Ramos (cell line): ENCODE results near the gene SPEF2.
"Not testable (repeated sequence)": the region's sequence is repeated elsewhere in the genome, so short reads cannot be mapped to it uniquely, and the experiment has no call there.

Experiments used
- in situ Hi-C: fragments of 300-500 bp; cut with MboI; formaldehyde crosslinking; loops from one replicate; pipeline ENCODE4 v1.14.3; 2022; ENCODE audit warnings: low sequenced_read_pairs; ENCODE audit not compliant: unreplicated experiment

The SPEF2 gene

DNA sequence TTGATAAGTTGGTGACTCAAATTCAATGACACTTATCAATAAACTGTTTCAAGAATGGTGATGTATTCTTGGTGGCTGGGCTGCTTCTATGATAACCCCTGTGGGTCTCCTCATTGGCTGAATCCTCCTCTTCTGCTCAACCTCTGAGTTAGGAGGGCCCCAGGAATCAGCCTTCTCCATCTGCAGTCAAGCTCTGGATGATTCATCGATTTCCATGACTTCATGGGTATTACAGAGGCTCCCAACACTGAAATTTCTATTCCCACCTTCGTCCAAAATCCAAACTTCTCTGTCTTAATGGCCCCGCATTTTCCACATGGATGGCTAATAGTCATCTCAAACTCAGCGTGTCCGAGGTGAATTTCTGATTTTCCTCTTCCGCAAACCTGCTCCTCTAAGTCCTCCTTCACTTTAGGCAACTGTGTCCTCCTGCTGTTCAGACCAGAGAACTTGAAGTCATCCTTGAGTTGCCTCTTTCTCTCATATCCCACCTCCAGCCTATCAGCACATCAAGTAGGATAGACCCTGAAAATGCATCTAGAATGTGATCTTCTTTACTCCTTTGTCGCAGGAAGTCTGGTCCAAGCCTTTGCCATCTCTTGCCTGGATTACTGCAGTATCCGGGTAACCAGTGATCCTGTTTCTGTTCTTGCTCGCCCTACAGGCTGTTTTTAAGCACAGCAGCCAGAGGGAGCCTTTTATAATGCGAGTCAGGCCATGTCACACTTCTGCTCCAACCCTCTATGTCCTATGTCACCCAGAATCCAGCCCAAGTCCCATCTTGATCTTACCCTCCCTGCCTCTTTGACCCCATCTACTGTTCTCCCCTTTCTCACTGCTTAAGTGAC lies 197.7 kb downstream of the SPEF2 start:
- in situ Hi-C loops, result no loop called here

DNA sequence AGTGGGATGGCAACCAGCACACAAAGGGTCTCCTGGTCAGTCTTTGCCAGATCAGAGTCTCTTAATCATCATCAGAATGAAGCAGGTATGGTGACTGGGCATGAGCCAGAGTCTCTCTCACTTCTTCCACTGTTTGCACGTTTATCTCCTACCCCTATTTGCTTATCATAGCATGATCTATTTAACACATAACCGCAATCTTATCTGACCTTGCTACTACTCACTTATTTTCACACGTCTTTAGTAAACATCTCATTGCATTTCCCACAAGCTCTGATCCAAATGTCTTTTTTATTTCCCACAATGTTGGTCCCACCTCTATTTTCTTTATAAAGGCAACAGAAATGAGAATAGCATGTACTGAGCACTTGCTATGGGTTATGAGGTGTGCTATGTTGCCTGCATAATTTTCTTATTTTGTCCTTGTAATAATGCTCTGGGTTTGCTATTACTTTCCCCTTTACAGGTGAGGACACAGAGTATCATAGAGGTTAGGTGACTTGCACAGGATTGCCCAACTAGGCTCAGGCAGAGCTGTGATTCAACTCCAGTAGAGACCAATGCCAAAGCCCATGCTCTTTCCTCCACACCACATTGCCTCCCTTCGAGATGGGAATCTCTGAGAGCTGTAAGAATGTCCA lies 199.3 kb downstream of the SPEF2 start:
- in situ Hi-C loops, result no loop called here

DNA sequence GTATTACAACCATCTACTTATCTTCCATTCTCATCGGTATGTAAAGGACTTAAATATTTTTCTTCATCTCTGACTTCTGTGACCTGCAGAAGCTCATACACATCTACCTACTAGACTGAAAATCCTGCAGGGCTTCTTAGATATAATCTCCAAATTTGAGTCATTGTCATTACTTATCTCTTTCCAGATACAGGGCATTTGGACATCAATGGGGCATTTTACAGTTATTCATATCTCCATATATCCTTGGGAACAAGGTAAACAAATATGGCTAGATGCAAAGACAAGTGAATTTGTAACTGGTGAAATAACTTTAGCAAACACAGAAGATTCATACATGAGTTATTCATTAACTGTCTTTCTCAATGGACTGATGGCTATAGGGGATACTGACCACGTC lies 201.4 kb downstream of the SPEF2 start:
- in situ Hi-C loops, result no loop called here

DNA sequence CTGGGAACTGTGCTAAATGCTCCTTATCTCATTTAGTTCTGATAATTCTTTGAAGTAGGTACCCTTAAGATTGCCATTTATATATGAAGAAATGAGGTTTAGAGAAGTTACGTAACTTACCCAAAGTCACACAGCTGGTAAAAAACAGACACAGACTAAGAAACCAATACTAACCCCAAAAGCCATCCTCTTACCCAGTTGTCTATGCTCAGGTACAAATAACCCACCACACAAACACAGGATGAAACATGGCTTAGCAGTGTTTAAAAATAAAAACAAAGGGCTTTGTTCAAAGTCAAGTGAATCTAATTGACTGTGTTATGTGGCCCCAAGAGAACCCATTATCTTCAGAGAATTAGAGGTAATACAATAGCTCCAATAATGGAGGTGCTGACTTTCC lies 202.0 kb downstream of the SPEF2 start:
- in situ Hi-C loops, result no loop called here

DNA sequence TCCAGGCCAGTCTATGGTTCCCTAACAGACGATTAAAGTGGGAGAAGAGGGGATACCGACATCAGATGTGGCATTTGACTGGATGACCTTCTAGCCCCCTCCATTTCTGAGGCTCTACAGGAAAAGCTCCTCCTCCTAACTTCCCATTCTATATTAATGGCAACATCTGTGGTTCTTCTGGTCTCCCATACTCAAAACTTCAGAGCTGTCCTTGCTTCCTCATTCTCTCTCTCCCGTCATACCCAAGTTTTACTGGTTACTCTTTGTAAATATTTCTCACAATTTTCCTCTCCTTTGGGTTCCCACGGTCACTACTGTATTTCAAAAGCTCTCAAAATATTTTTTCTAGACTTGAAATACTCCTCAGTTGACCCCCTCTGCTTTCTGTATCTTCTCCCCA lies 203.1 kb downstream of the SPEF2 start:
- in situ Hi-C loops, result no loop called here

DNA sequence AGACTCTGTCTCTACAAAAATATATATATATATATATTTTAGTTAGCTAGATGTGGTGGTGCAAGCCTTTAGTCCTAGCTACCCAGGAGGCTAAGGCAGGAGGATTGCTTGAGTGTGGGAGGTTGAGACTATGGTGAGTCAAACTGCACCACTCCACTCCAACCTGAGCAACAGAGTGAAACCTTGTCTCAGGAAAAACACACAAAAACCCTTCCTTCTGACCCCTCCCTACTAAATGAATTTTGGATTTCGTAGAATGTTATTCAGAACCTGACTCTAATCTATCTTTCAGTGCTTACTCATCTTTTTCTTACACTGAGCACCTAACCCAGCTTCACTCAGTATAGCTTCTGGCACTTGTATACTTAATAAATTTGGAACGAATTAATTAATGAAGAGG lies 203.8 kb downstream of the SPEF2 start:
- in situ Hi-C loops, result no loop called here

DNA sequence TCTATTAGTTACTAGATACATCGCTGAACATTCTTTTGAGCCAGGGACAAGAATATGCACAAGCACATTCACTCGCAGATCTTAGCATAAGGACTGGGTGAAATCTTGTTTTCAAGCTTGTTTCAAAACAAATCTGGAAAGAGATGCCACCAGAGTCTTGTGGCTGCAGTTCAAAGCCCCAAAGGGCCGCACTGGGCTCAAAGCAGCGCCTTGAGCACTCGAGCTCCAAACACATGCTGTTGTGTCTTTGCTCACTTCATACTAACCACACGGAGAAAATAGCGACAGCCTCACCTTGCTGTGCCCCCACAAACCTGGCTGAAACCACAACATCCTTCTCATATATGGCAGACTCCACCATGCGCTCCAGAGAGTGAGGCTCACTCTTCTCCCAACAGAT lies 204.8 kb downstream of the SPEF2 start:
- in situ Hi-C loops, result no loop called here

DNA sequence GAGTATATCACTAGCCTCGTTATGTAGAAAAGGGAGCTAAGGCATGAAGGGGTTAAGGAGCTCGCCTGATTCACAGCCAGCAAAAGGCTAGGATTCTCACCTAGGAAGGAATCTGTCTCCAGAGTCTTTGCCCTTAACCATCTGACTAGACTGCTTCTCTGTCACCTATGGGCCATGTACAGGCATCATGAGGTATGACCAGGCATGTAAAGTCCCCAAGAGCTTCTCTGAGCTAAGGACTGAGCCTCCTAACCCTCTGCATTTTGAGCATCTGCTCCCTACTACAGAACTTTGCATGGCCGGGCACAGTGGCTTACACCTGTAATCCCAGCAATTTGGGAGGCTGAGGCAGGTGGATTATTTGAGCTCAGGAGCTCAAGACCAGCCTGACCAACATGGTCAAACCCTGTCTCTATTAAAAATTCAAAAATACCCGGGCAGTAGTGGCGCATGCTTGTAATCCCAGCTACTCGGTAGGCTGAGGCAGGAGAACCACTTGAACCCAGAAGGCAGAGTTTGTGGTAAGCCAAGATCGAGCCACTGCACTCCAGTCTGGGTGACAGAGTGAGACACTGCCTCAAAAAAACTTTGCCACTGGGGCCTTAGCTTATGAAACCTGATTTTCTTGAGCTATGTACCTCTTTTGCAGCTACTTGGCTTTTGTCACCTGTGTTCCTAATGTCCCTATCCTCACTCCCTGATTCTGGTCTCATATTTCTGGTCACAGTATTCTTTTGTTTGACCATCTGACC lies 205.9 kb downstream of the SPEF2 start:
- in situ Hi-C loops, result no loop called here

DNA sequence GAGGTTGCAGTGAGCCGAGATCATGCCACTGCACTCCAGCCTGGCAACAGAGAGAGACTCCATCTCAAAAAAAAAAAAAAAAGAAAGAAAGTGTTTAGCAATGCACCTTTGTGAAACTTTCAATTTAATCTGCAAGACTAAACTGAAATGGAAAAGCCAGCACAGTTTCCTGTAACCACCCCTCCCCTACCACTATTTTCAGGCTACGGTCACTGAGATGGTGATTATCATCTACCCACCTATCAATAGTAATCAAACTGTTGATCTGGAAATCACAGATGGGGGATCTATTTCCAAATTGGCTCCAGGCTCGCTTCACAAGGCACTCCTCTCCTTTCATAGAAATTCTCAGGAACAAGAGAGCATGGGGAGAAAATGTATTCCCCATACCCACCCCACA lies 208.4 kb downstream of the SPEF2 start:
- in situ Hi-C loops, result no loop called here

DNA sequence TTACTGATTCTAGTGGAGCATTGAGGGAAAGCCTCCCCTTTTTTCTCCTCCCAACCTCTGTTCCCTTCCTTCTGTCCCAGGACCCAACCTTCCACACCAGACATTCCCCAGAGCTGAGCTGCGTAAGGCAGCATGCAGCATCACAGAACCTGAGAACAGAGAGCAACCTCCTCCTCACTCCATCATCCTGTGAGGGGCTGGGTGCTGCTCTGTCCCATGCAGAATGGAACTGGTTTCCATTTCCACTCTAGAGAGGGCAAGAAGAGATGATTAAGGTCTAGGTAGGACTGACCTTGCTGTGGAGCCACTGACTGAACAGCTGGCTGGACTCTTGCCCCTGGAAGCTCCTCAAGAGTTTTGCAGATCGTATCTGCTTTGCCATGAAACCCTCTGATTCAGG lies 208.9 kb downstream of the SPEF2 start:
- in situ Hi-C loops, result no loop called here

DNA sequence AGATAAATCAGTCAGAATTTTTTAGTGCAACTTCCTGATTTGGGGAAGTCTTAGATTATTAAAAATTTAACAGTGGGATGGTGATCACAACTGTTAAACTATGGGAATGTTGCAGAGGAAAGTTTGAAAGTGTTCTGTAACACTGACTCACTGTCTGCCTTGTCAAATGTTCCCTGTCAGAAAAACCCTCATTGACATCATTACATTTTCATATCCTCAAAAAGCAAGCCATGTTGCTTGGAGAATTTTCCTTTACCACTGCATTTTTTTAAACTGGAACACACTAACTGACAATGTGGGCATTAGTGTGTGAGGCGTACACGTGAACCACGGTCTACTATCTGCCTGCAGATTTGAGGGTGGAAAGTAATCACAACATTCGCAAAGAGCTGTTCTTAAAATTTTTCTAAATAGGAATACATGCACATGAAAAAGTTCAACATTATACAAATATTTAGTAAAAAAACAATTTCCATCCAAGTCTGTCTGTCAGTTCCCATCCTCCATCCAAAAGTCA lies 210.5 kb downstream of the SPEF2 start:
- in situ Hi-C loops, result no loop called here

DNA sequence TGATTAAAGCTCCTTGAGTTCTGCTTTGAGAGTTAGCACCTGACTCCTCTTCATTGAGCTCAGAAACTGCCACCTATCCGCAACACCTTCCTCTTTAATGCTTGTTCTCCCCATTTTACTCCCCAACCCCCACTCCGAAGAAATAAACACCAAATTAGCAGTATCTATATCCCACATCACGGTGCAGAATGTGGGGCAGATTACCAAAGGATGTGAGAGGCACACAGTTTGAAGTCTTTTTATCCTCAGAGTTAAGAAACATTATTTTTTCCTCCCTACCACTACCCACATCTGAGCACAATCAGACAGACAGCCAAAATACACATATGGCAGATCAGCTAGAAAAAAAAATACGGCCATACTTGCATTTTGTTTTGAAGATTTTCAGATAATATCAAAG lies 212.9 kb downstream of the SPEF2 start:
- in situ Hi-C loops, result no loop called here

DNA sequence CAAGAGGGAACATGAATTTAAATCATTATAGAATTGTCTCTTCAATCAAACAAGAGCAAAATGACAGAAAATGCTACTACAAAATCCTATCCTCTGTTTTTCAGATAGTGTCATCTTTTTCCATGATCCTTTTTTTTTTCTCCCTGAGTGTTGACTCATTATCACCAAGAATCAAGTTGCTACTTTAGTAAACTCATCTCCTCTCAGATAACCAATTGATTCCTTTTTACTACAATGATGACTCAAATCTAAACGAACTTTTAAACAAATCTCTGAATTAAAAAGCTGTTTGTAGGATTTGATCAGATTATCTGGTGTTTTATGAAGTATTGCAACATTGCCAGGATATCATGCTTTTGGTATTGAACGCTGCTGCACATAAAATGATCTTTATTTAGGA lies 215.1 kb downstream of the SPEF2 start:
- in situ Hi-C loops, result no loop called here

DNA sequence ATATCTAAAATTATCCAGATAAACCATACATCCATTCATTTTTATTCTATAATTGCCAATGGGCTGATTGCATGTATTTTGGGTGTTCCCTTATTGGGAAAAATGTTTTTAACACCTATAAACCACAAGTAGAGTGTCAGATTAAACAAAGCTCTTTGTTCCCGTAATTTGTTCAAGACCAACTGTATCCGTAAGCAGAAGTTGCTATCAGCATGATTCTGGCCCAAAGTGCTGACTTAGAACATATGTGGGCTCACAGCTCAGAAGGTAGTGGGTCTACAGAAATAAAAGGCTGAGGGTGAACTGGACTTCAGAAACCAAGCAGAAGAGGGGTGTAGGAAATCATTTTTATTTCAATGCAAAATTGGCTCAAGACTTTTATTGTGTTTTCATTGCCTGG lies 215.6 kb downstream of the SPEF2 start:
- in situ Hi-C loops, result no loop called here

DNA sequence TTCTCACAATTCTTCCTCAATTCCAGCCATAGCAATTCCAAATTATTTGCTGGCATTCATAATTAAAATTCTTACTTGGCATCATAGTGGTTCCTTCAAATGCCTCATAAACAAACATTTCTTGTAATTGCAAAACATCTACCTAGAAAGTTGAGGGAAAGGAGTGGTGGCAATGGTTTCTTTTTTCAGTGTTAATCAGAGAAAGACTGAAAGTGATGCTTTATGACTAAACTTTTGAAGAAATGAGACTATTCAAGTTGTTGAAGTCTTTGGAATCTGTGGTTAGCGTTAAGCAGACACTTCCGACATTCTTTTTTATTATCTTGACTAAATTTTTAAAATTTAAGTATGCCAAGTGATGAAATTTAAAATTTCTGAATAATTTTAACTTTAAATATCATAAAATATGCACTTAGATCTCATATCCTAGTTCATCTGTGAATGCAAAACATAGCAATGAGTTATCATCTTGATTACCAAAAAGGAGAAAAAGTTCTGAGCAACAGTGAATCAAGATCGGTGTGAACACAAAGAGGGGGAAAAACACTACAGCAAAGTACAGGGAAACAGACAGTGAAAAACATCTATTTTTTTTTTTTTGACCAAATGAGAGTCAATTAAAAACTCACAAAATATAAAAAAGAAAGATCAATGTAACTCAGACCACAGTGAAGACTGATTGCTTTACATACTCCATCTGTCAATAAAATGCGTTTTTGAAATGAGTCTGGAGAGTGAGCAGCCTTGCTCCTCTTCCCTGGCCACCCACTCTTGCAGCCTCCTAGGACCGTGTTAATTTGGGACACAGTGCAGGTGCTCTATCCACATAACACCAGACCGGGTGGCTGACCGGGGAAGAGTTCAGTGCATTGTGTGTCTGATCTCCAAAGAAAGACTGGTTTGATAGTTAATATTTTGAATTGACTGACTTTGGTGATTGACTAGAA lies 218.4 kb downstream of the SPEF2 start:
- in situ Hi-C loops, result no loop called here

DNA sequence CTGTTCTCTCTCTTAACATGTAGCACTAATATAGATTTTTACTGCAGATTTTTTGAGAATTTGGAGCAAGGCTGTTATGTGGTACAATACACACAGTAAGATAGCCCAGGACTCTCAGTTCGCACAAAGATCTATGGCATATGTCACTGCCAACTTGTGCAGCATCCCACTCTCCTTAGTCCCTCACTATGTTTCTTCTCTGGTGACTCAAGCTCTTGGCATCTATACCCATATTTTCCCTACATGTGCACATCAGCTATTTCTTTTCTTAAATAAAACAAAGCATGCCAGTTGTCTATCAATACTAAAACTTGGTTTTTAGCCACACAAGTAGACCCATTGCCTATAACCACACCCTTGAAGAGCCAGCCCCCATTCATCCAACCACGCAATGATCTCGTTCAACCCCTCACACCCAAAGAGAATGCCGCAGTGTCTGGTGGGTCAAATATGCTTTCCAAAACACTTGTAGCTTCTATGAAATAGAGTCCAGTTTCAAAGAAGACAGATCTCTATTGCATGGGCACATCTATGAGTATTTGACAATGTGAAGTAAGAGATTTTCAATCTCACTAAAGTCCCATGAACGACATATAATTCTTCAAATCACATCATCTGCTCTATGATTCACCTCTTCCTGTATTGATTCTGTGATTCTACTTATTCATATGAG lies 220.8 kb downstream of the SPEF2 start:
- in situ Hi-C loops, result no loop called here

DNA sequence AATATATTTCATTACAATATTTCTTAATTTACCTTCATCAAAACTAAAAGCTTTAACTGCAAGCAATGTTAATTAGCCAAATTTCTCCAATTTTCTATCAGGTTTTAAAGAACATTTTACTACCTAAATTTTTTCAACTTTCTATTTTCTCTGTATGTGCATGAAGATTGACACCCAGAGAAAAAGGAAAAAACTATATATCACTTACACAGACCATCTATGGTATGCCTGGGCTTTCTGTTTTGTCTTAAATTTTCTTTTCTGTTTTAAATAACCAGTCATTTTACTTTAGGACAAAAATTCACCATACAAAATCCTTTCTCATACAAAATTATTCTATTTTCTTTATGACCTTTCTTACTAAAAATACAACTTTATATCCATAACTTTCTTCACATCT lies 225.2 kb downstream of the SPEF2 start:
- in situ Hi-C loops, result no loop called here

DNA sequence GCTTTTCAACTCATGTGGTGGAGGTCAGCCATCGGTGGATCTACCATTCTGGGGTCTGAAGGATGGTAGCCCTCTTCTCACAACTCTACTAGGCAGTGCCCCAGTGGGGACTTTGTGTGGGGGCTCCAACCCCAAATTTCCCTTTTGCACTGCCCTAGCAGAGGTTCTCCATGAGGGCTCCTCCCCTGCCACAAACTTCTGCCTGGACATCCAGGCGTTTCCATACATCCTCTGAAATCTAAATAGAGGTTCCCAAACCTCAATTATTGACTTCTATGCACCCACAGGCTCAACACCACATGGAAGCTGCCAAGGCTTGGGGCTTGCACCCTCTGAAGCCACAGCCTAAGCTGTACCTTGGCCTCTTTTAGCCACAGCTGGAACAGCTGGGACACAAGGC lies 227.8 kb downstream of the SPEF2 start:
- in situ Hi-C loops, result not testable (repeated sequence)

DNA sequence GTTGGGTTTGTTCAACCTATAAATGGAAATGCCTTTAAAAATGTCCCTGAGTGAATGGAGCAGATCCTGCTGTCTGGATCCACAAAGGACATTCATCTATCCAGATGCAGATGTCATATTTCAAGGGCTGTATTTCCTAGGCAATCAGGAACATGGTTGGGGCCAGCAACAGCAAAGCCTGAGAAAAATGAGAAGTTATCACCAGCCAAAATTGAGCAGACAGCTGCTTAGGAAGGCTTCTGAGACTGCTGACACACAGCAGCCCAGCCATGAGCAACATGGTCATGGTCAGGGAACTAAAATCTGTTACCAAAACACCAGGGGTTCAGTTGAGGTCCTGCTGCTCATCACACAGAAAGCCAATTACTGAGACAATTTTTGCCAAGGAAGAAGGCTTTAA lies 229.8 kb downstream of the SPEF2 start:
- in situ Hi-C loops, result no loop called here
